Activated T-helper 1 cell treated with anti-CD3 and anti-CD28 coated beads, Interleukin-12 subunit alpha, Interleukin-12 subunit beta, Interleukin-2, Interleukin-4 antibody, amounts not matched to agents 30 ng/mL and 10 ng/mL and 1 ng/mL, durations not matched to agents 14 hours and 24 hours and 36 hours (primary cell): ENCODE measurements around the gene SMTNL1. TPM values are rescaled to one million over a fixed set of nuclear protein-coding genes. Genes with fewer than 3 reads are reported as not detected.
A peak's percentile ranks its signal among the peaks of the same experiment; 100 is the strongest.

ENCODE experiments used
- DNase-seq: peaks from one replicate; pipeline ENCODE4 v3.0.0; 2021; ENCODE audit warnings: low spot score
- H3K27ac Mint-ChIP-seq: one replicate; pipeline ENCODE4 v1.8.0; 2021; ENCODE audit warnings: mild to moderate bottlenecking, mixed read lengths
- H3K27me3 Mint-ChIP-seq: one replicate; pipeline ENCODE4 v1.8.0; 2022; ENCODE audit warnings: mild to moderate bottlenecking, moderate library complexity, mixed read lengths; ENCODE audit not compliant: insufficient read depth
- H3K36me3 Mint-ChIP-seq: one replicate; pipeline ENCODE4 v1.8.0; 2021; ENCODE audit warnings: low read depth, mixed read lengths
- H3K4me1 Mint-ChIP-seq: one replicate; pipeline ENCODE4 v1.8.0; 2021; ENCODE audit warnings: low read depth, mixed read lengths
- H3K4me3 Mint-ChIP-seq: one replicate; pipeline ENCODE4 v1.8.0; 2021; ENCODE audit warnings: mild to moderate bottlenecking, moderate library complexity, mixed read lengths
- H3K9me3 Mint-ChIP-seq: one replicate; pipeline ENCODE4 v1.8.0; 2021; ENCODE audit warnings: mixed read lengths
- intact Hi-C: fragments of 100-400 bp; cut with micrococcal nuclease; formaldehyde crosslinking; loops from one replicate; pipeline ENCODE4 v1.15.1; 2024
- total RNA-seq: library from RNA; stranded (reverse); gene quantifications from 2 replicates; pipeline ENCODE4 v1.2.3, GENCODE V29; 2022

The SMTNL1 gene
- total RNA-seq, 1 donor from 2014 or later: not detected

DNA sequence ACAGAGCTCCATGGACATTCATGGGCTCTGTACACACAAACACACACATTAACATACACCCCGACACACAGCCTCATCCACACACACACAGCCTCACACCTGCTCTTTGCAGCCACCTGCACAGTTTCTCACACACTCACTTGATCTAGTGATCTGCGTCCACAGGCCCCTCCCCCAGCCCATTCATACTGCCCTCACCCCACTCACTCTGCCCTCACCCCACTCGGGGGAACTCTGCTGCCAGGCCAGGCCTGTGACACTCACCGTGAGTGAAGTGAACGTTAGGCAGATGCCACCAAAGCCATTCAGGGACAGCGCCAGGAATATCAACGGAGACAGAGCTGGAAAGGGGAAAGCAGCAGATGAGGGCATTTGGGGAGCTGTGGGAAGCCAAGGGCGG lies 36.9 kb upstream of the SMTNL1 start:
- no peak overlapping the region for H3K4me3 Mint-ChIP-seq
- peaks cover 8% of the 10 kb centered on the region for H3K36me3 Mint-ChIP-seq
- peak overlapping the region; percentile 1 for H3K27ac Mint-ChIP-seq
- intact Hi-C loops: no loop called here
- H3K9me3 Mint-ChIP-seq: no peaks in the 10 kb centered on the region
- no peak for DNase-seq
- H3K4me1 Mint-ChIP-seq: peaks cover 8% of the 10 kb centered on the region
- H3K27me3 Mint-ChIP-seq: no peaks in the 10 kb centered on the region

DNA sequence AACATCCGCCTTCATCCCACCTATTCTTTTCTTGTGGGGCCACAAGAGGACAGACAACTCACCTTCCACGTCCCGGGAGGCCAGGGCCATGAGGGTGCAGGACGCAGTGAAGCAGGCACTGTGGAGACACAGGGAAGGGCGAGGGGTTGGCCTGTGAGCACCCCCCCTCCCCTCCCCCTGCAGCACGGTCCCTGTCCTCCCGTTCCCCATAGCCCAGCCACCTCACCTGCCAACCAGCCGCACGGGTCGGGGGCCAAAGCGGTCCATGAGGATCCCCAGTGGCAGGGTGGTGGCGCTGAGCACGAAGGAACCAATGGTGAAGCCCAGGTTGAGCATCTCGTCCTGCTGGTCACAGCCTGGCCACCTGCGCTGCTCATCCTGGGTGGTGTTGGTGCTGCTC lies 36.5 kb upstream of the SMTNL1 start:
- intact Hi-C loops: no loop called here
- no peak overlapping the region for H3K27ac Mint-ChIP-seq
- peaks cover 8% of the 10 kb centered on the region for H3K4me1 Mint-ChIP-seq
- H3K4me3 Mint-ChIP-seq: no peak overlapping the region
- no peak for DNase-seq
- H3K9me3 Mint-ChIP-seq: no peaks in the 10 kb centered on the region
- H3K27me3 Mint-ChIP-seq: no peaks in the 10 kb centered on the region
- peaks cover 8% of the 10 kb centered on the region for H3K36me3 Mint-ChIP-seq

- H3K4me1 Mint-ChIP-seq: peaks cover 8% of the 10 kb centered on the region
- intact Hi-C loops: no loop called here
- H3K4me3 Mint-ChIP-seq: no peak overlapping the region
- H3K27me3 Mint-ChIP-seq: no peaks in the 10 kb centered on the region
- no peak overlapping the region for H3K27ac Mint-ChIP-seq
- H3K9me3 Mint-ChIP-seq: no peaks in the 10 kb centered on the region
- H3K36me3 Mint-ChIP-seq: peaks cover 8% of the 10 kb centered on the region
- no peak for DNase-seq
These were observed 35.4 kb upstream of the SMTNL1 start for GRCh38 chr11:57501953-57502352.

- no peaks in the 10 kb centered on the region for H3K27me3 Mint-ChIP-seq
These were observed 35.0 kb upstream of the SMTNL1 start for GRCh38 chr11:57502376-57502775.

DNA sequence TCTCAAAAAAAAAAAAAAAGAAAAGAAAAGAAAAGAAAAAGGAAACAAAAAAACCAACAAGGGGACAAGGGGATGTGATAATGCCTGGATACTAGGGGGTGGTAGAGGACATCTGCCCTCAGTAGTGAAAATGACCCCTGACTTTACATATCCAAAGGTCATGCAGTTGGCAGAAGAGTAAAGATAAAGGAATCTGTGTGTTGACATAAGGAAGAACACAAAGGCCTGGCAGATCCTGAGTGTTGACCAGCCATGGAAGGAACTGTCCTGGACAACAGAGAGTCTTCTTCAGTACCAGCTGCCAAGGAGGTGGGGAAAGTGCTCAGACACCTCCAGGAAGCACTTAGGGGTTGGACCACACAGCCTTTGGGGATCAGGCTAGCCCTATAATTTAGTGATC lies 34.5 kb upstream of the SMTNL1 start:
- no peak for DNase-seq
- Mint-ChIP-seq H3K4me1 (peaks cover 8% of the 10 kb centered on the region), H3K9me3 (no peaks in the 10 kb centered on the region), H3K4me3 (no peak overlapping the region), H3K27ac (no peak overlapping the region), H3K36me3 (peaks cover 8% of the 10 kb centered on the region), H3K27me3 (no peaks in the 10 kb centered on the region)
- intact Hi-C loops: no loop called here

More at GRCh38 chr11:57502376-57502775, 35.0 kb upstream of the SMTNL1 start:
- H3K9me3 Mint-ChIP-seq: no peaks in the 10 kb centered on the region
- peaks cover 8% of the 10 kb centered on the region for H3K36me3 Mint-ChIP-seq
- DNase-seq: no peak
- H3K4me3 Mint-ChIP-seq: no peak overlapping the region
- H3K27ac Mint-ChIP-seq: no peak overlapping the region
- peaks cover 8% of the 10 kb centered on the region for H3K4me1 Mint-ChIP-seq
- intact Hi-C loops: no loop called here

GRCh38 chr11:57504511-57504910 lies 32.9 kb upstream of the SMTNL1 start:
- Mint-ChIP-seq H3K36me3 (peaks cover 9% of the 10 kb centered on the region), H3K9me3 (no peaks in the 10 kb centered on the region), H3K27ac (no peak overlapping the region), H3K4me3 (no peak overlapping the region), H3K4me1 (peaks cover 8% of the 10 kb centered on the region), H3K27me3 (no peaks in the 10 kb centered on the region)
- intact Hi-C loops: no loop called here
- DNase-seq: no peak

DNA sequence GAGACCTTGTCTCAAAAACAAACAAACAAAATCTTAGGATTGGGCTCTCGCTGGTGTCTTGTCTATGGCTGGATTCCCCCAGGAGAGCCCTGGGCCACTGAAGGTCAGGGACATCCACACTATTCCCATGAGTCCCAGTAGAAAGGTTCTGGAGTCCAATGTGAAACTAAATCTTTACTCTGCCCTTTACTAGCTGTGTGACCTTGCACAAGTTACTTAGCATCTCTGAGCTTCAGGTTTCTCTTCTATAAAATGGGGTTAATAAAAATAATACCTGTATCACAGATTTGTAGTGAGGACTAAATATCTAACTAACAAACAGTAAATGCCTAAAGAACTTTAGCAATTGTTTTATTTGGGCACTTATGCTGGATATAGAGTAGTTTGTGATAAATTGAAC lies 30.9 kb upstream of the SMTNL1 start:
- no peak for DNase-seq
- H3K27me3 Mint-ChIP-seq: no peaks in the 10 kb centered on the region
- intact Hi-C loops: no loop called here
- H3K9me3 Mint-ChIP-seq: no peaks in the 10 kb centered on the region
- no peak overlapping the region for H3K4me3 Mint-ChIP-seq
- no peak overlapping the region for H3K27ac Mint-ChIP-seq
- no peaks in the 10 kb centered on the region for H3K4me1 Mint-ChIP-seq
- H3K36me3 Mint-ChIP-seq: peaks cover 2% of the 10 kb centered on the region

DNA sequence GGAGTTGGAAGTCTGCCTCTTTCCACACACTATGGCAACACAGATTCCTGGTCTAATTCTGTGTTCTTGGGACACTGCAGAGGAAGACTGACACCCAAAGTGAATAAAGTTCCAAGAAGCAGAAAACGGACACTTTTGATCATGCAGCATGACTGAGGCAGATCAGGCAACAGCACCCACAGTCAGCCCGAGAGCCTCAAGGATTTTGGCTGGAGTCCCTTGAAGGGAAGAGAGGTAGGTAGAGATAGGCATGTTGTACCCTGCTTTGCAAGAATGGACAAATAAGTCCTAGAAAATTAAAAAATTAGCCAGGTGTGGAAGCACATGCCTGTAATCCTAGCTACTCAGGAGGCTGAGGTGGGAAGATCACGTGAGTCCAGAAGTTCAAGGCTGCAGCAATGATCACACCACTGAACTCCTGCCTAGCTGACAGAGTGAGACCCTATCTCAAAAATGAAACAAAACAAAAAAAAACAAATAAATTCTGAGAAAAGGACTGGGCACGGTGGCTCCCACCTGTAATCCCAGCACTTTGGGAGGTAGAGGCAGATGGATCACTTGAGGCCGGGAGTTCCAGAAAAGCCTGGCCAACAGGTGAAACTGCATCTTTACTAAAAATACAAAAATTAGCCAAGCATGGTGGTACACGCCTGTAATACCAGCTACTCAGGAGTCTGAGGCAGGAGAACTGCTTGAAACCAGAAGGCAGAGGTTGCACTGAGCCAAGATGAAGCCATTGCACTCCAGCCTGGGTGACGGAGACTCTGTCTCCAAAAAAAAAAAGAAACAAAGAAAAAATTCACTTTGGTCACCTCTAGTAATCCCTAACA lies 28.8 kb upstream of the SMTNL1 start:
- H3K9me3 Mint-ChIP-seq: no peaks in the 10 kb centered on the region
- H3K27ac Mint-ChIP-seq: no peak overlapping the region
- H3K36me3 Mint-ChIP-seq: peaks cover 2% of the 10 kb centered on the region
- H3K4me1 Mint-ChIP-seq: peaks cover 8% of the 10 kb centered on the region
- intact Hi-C loops: no loop called here
- DNase-seq: no peak
- no peak overlapping the region for H3K4me3 Mint-ChIP-seq
- H3K27me3 Mint-ChIP-seq: no peaks in the 10 kb centered on the region

DNA sequence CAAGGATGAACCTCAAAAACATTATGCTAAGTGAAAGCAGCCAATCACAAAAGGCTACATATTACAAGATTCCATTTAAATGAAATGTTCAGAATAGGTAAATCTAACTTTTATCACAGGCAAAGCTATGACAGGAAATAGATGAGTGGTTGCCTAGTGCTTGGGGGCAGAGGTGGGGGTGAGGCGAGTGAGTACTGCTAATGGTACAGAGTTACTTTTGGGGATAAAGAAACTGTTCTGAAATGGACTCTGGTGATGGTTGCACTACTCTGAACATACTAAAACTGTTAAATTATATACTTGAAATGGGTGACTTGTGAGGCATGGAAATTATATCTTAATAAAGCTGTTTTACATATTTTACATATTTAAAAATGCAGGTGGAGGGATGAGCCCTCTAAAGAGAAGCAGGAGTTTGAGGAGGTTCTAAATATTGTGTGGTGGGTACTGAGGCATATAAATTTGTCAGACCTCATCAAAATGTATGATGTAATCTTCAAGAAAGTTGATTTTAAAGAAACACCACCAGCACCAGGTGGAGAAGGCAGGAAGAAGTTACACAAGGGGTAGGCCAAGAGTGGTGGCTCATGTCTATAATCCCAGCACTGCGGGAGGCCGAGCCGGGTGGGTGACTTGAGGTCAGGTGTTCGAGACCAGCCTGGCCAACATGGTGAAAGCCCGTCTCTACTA lies 25.5 kb upstream of the SMTNL1 start:
- Mint-ChIP-seq H3K4me1 (peaks cover 17% of the 10 kb centered on the region), H3K27me3 (peaks cover 4% of the 10 kb centered on the region), H3K36me3 (peaks cover 1% of the 10 kb centered on the region), H3K27ac (no peak overlapping the region), H3K4me3 (no peak overlapping the region), H3K9me3 (no peaks in the 10 kb centered on the region)
- DNase-seq: no peak
- intact Hi-C loops: loop anchor here (5.0 kb wide), 1 partner anchor 50 kb away; the partner anchor contains the start of gene RTN4RL2

- DNase-seq: no peak
- H3K4me1 Mint-ChIP-seq: peaks cover 17% of the 10 kb centered on the region
- peaks cover 4% of the 10 kb centered on the region for H3K27me3 Mint-ChIP-seq
- no peaks in the 10 kb centered on the region for H3K9me3 Mint-ChIP-seq
- peak overlapping the region; percentile 58 for H3K27ac Mint-ChIP-seq
- intact Hi-C loops: loop anchor here (5.0 kb wide), 1 partner anchor 51 kb away; the partner anchor contains the start of gene RTN4RL2
- peaks cover 1% of the 10 kb centered on the region for H3K36me3 Mint-ChIP-seq
- peak overlapping the region; percentile 79 for H3K4me3 Mint-ChIP-seq
These were observed 24.5 kb upstream of the SMTNL1 start for GRCh38 chr11:57512646-57513451.

DNA sequence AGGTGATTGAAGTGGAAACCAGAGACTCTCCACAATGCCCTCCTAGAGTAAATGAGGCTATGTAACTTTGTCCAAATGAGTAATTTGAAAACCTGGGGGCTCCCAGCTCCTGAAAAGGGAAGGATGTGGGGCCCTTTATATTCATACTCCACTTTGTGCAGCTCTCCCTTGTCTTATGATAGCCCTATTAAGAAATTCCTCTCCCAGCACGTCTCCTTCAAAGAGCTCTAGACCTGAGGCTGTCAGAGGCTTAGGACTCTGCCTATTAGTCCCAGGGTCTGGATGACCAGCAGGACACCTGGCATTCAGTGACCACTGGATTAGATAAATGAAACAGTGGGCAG lies 24.0 kb upstream of the SMTNL1 start:
- intact Hi-C loops: loop anchor here (5.0 kb wide), 1 partner anchor 51 kb away; the partner anchor contains the start of gene RTN4RL2
- no peak overlapping the region for H3K27ac Mint-ChIP-seq
- no peaks in the 10 kb centered on the region for H3K9me3 Mint-ChIP-seq

GRCh38 chr11:57513911-57514537 lies 23.4 kb upstream of the SMTNL1 start:
- Mint-ChIP-seq H3K27me3 (peaks cover 4% of the 10 kb centered on the region), H3K36me3 (peaks cover 1% of the 10 kb centered on the region), H3K9me3 (no peaks in the 10 kb centered on the region), H3K4me3 (peak overlapping the region; percentile 99), H3K4me1 (peaks cover 17% of the 10 kb centered on the region), H3K27ac (peak overlapping the region; percentile 29)
- DNase-seq: no peak
- intact Hi-C loops: loop anchor here (1.0 to 5.0 kb wide), 3 partner anchors 15 to 52 kb away; partner anchors contain the start of gene RTN4RL2

More for the DNA sequence above, 24.0 kb upstream of the SMTNL1 start:
- peaks cover 17% of the 10 kb centered on the region for H3K4me1 Mint-ChIP-seq
- H3K36me3 Mint-ChIP-seq: peaks cover 1% of the 10 kb centered on the region
- DNase-seq: no peak
- peaks cover 4% of the 10 kb centered on the region for H3K27me3 Mint-ChIP-seq
- H3K4me3 Mint-ChIP-seq: peak overlapping the region; percentile 79
